ENCODE results near the gene ASIC1. TPM values are rescaled to one million over a fixed set of nuclear protein-coding genes. Genes with fewer than 3 reads are reported as not detected.

ASIC1 gene
- polyA plus RNA-seq, 1 experiment = 7.0 TPM

DNA sequence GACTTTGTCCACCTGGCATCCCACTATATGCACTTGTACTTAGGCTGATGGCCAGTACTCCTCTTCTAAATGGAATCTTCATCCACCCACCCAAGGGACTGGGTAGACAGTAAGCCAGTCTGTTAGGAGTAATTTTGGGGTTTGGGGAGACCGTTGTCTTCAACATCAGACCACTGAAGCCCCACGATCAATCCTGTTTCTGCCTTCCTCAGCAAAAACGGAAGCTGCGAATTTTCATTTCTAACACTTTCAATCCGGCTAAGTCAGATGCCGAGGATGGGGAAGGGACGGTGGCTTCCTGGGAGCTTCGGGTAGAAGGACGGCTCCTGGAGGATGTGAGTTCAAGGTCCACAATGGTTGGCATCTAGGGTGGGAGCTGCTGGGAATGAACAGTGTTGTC, 29.8 kb downstream of the ASIC1 start:
- Histone ChIP-seq H3K4me3 (ENCODE audit: low read depth, low read length) (no peak overlapping the region), H3K27me3 (ENCODE audit: control insufficient read depth, insufficient read depth, low read length) (no peaks in the 10 kb centered on the region), H3K36me3 (ENCODE audit: control insufficient read depth, insufficient read depth, low read length) (peaks cover 8% of the 10 kb centered on the region)
- TF ChIP-seq, protein P1, sequence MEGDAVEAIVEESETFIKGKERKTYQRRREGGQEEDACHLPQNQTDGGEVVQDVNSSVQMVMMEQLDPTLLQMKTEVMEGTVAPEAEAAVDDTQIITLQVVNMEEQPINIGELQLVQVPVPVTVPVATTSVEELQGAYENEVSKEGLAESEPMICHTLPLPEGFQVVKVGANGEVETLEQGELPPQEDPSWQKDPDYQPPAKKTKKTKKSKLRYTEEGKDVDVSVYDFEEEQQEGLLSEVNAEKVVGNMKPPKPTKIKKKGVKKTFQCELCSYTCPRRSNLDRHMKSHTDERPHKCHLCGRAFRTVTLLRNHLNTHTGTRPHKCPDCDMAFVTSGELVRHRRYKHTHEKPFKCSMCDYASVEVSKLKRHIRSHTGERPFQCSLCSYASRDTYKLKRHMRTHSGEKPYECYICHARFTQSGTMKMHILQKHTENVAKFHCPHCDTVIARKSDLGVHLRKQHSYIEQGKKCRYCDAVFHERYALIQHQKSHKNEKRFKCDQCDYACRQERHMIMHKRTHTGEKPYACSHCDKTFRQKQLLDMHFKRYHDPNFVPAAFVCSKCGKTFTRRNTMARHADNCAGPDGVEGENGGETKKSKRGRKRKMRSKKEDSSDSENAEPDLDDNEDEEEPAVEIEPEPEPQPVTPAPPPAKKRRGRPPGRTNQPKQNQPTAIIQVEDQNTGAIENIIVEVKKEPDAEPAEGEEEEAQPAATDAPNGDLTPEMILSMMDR (IDR thresholded peaks at IDR 0.05; ENCODE audit: insufficient read depth, low read depth, low read length) = no peak
- ChIA-PET CTCF (interaction anchor here (0.8 to 6.1 kb wide), 10 partner anchors 11 to 418 kb away, joined by 3 to 58 read pairs (median 4); partner anchors contain the start of genes COX14, DIP2B and GPD1), POLR2A (no interaction called here)
- no peak for DNase-seq (ENCODE audit: low read depth)

DNA sequence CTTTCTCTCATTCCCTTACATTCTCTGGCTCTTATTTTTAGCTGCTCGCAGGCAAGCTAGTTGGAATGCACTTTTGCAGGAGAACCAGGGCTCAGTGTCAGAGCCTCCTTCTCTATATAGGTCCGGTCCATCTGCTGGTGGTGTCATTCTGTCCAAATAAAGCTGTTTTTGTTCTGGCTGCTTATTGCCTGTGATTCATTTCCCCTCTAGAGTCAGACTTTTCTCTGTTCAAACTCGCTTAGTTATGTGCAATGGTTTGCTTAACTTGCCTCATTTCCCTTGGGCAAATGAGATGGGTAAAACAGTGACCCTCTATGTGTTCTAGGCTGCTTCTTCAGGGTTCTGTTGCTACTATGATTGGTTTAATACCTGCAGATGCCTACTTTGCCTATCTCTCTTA, 30.6 kb downstream of the ASIC1 start:
- Histone ChIP-seq H3K36me3 (ENCODE audit: control insufficient read depth, insufficient read depth, low read length) (peaks cover 11% of the 10 kb centered on the region), H3K4me3 (ENCODE audit: low read depth, low read length) (no peak overlapping the region), H3K27me3 (ENCODE audit: control insufficient read depth, insufficient read depth, low read length) (no peaks in the 10 kb centered on the region)
- POLR2A ChIA-PET = no interaction called here
- TF ChIP-seq, protein P1 (IDR thresholded peaks at IDR 0.05; ENCODE audit: insufficient read depth, low read depth, low read length) = no peak
- DNase-seq (ENCODE audit: low read depth) = no peak
- CTCF ChIA-PET = interaction anchor here (0.5 to 6.1 kb wide), 14 partner anchors 11 to 683 kb away, joined by 3 to 58 read pairs (median 4); partner anchors contain the start of genes COX14, DIP2B and GPD1

DNA sequence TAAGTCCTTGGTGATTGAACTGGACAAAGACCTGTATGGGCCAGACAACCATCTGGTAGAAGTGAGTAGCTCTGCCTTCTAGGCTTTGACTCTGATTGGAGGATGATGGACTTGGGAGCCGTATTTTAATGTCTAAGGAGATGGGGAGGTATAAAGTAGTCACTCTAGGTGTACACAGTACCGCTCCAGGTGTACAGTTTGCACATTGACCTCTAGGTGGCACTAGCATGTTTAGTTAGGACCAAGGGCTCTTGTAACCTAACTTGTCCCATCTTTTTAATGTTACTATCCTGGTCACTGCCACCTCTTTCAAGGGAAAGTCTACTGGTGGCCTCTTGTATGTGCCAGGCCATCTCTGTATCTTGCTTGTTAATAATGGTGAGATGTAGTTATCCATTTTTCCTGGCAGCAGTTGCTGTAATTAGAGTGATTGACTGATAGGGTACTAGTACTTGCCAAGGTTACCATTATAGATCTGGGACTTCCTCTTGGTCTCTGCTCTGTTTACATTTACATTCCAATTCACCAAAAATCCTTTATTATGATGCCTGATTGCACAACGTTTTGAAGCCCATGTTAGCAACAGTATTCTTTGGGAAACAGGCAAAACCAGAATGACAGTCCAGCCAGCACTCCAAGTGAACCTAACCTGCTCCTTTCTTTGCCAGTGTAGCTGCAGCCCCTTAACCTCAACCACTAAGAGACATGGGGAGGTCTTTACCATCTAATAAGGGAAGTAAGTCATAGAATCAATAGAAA, 31.4 kb downstream of the ASIC1 start:
- ChIA-PET POLR2A (no interaction called here), CTCF (interaction anchor here (0.7 to 6.1 kb wide), 16 partner anchors 12 to 416 kb away, joined by 3 to 58 read pairs (median 4); partner anchors contain the start of genes COX14, DIP2B and GPD1)
- Histone ChIP-seq H3K27me3 (ENCODE audit: control insufficient read depth, insufficient read depth, low read length) (no peaks in the 10 kb centered on the region), H3K4me3 (ENCODE audit: low read depth, low read length) (no peak overlapping the region), H3K36me3 (ENCODE audit: control insufficient read depth, insufficient read depth, low read length) (peaks cover 12% of the 10 kb centered on the region)
- DNase-seq (ENCODE audit: low read depth) = no peak
- TF ChIP-seq, protein P1 (IDR thresholded peaks at IDR 0.05; ENCODE audit: insufficient read depth, low read depth, low read length) = peak; percentile 85

DNA sequence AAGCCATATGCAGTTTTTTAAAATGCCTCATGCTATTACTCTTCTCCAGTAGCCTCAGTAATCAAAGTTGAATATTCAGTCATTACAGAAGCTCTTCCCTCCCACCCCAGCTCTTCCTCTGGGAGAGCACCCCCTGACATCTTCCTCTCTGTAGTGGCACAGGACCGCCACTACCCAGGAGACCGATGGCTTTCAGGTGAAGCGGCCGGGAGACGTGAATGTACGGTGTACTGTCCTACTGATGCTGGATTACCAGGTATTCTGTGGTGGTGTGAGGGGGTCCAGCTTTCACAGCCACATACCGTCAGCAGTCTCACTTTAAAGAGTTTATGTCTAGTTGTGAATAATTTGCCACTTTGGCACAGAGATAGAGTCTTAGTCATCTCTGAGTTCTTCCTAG, 32.3 kb downstream of the ASIC1 start:
- no peaks in the 10 kb centered on the region for H3K27me3 ChIP-seq (ENCODE audit: control insufficient read depth, insufficient read depth, low read length)
- DNase-seq (ENCODE audit: low read depth) = no peak
- POLR2A ChIA-PET = no interaction called here
- no peak overlapping the region for H3K4me3 ChIP-seq (ENCODE audit: low read depth, low read length)
- H3K36me3 ChIP-seq (ENCODE audit: control insufficient read depth, insufficient read depth, low read length) = peaks cover 15% of the 10 kb centered on the region
- CTCF ChIA-PET = interaction anchor here (0.7 to 6.1 kb wide), 13 partner anchors 10 to 250 kb away, joined by 3 to 58 read pairs (median 4); partner anchors contain the start of genes COX14 and GPD1
- TF ChIP-seq, protein P1 (IDR thresholded peaks at IDR 0.05; ENCODE audit: insufficient read depth, low read depth, low read length) = no peak

DNA sequence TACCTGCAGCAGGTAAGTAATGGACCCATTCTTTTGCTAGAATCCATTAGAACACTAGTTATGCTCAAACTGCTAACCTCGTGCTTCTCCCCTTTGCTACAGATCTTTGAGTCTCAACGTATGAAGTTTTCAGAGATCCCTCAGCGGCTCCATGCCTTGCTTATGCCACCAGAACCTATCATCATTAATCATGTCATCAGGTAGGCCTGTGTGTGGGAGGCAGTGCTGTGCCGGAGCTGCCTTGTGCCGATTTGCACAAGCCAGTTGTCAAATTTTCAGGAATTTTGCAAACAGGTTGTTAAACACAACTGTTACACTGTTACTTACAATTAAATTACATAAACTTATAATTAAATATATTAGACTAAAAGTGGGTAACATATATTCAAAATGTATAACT, 33.0 kb downstream of the ASIC1 start:
- no peak overlapping the region for H3K4me3 ChIP-seq (ENCODE audit: low read depth, low read length)
- CTCF ChIA-PET = interaction anchor here (0.7 to 6.1 kb wide), 8 partner anchors 11 to 224 kb away, joined by 3 to 58 read pairs (median 4); partner anchors contain the start of genes COX14 and GPD1
- no peaks in the 10 kb centered on the region for H3K27me3 ChIP-seq (ENCODE audit: control insufficient read depth, insufficient read depth, low read length)
- DNase-seq (ENCODE audit: low read depth) = no peak
- TF ChIP-seq, protein P1 (IDR thresholded peaks at IDR 0.05; ENCODE audit: insufficient read depth, low read depth, low read length) = no peak
- peaks cover 15% of the 10 kb centered on the region for H3K36me3 ChIP-seq (ENCODE audit: control insufficient read depth, insufficient read depth, low read length)
- POLR2A ChIA-PET = no interaction called here
